Measurements from ENCODE around the gene NFIC.
"Not testable (repeated sequence)": the region's sequence is repeated elsewhere in the genome, so short reads cannot be mapped to it uniquely, and the experiment has no call there.

NFIC gene

GRCh38 chr19:3336680-3337523 lies 29.5 kb upstream of the NFIC start:
- no peak for DNase-seq (ENCODE audit: low spot score)

GRCh38 chr19:3338541-3339181 lies 27.7 kb upstream of the NFIC start:
- DNase-seq (ENCODE audit: low spot score), result no peak

DNA sequence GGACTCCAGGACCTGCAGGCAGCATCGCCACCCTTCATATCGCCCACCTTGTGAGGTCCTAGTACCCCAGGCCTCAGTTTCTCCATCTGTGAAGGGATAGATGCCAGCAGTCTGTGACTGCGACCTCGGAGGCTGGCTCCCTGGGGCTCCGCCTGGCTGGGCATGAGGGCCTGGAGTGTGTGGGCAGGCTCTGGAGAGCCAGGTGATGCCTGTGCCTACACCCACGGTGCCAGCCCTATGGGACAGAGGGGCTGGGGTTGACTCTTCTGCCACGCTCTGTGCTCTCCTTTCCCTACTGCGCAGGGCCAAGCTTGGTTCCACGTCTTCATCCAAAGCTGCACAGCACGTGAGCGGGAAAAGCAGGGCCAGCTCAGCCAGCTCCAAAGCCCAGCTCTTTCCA lies 26.0 kb upstream of the NFIC start:
- DNase-seq (ENCODE audit: low spot score), result no peak

GRCh38 chr19:3342246-3342645 lies 24.1 kb upstream of the NFIC start:
- DNase-seq (ENCODE audit: low spot score), result no peak

- DNase-seq (ENCODE audit: low spot score), result not testable (repeated sequence)
These were observed 23.4 kb upstream of the NFIC start for GRCh38 chr19:3342962-3343361.

- DNase-seq (ENCODE audit: low spot score), result peak; percentile 45
These were observed 22.5 kb upstream of the NFIC start for GRCh38 chr19:3343619-3344502.

GRCh38 chr19:3344608-3345598 lies 21.5 kb upstream of the NFIC start:
- DNase-seq (ENCODE audit: low spot score), result peak; percentile 39

DNA sequence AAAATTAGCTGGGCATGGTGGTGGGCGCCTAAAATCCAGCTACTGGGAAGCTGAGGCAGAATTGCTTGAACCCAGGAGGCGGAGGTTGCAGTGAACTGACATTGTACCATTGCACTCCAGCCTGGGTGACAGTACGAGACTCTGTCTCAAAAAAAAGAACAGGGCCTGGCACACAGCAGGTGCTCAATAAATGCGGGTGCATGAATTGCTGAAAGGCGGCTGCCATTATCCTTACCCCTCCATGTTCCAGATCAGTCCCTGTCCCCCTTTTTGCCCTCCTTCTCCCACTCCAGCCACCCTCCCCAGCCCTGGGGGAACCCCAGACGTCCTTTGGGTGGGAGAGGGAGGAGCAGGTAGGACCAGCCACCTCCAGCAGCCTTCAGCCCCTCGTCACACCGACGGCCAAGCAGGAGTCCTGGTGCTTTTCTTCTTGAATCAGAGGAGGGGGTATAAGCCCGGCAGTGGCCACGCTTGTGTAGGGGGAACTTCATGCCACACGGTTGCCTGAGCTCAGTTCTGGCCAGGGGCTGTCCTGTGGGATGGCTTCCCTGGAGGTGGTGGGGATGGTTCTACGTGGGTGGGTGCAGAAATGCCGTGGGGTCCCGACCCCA lies 20.4 kb upstream of the NFIC start:
- no peak for DNase-seq (ENCODE audit: low spot score)

GRCh38 chr19:3346677-3347353 lies 19.6 kb upstream of the NFIC start:
- no peak for DNase-seq (ENCODE audit: low spot score)

DNA sequence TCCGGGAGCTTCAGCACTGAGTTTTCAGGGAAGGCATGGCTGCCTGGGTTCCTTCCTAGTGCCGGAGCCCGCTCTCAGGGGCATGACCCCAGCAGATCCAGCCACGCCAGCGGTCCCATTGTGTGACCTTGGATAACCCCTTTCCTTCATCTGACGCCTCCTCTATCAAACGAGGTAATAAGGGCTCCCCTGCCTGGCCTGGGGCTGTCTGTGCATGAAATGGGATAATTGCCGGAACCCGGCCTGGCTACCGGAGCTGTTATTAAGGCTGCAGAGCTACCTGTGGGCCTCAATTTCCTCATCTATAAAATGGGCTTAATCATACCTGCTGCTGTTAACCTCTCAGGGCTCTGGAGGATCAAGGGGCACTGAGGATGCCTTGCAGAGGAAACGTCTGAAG lies 18.3 kb upstream of the NFIC start:
- no peak for DNase-seq (ENCODE audit: low spot score)

GRCh38 chr19:3348469-3348868 lies 17.9 kb upstream of the NFIC start:
- not testable (repeated sequence) for DNase-seq (ENCODE audit: low spot score)

- DNase-seq (ENCODE audit: low spot score), result no peak
These were observed 16.2 kb upstream of the NFIC start for GRCh38 chr19:3350014-3350663.

DNA sequence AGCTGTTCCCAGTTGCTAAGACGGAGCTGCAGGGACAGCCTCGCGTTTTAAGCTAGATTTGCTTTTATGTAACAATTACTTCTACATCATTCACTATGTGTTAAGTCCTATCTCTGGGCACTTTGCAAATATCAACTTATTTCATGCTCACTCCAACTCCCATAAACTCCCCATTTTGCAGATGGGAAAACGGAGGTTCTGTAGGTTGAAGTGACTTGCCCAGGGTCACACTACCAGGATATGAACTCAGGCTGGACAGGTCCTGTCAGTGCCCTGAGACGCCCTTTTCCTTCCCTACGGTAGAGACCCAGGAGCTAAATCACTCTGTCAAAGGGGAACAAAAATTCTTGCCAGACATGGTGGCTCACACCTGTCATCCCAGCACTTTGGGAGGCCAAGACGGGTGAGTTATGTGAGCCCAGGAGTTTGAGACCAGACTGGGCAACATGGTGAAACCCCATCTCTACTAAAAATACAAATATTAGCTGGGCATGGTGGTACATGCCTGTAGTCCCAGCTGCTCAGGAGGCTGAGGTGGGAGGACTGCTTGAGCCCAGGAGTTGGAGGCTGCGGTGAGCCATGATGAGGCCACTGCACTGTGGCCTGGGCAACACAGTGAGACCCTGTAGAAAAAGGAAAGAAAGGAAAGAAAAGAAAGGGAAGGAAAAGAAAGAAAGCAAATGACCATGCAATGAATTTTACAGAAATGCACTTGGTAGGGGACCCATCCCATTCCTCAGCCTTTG lies 14.5 kb upstream of the NFIC start:
- DNase-seq (ENCODE audit: low spot score), result no peak

GRCh38 chr19:3353493-3353892 lies 12.9 kb upstream of the NFIC start:
- no peak for DNase-seq (ENCODE audit: low spot score)

DNA sequence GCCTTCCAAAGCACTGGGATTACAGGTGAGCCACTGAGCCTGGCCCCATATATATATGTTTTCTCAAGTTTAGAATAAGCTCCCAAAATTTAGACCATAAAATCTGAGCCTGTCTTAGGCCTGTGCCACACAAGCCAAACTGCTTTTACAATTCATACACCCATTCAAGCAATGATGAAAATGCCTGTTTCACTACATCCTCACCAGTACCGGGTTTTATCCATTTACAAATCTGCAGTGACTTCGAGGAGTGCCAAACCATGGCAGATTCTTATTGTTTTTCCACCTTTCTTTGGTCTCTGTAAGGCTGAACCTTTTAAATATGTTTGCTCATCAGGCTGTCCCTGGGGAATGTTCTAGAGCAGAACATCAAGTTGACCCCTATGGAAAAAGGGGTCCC lies 9.6 kb upstream of the NFIC start:
- DNase-seq (ENCODE audit: low spot score), result no peak

DNA sequence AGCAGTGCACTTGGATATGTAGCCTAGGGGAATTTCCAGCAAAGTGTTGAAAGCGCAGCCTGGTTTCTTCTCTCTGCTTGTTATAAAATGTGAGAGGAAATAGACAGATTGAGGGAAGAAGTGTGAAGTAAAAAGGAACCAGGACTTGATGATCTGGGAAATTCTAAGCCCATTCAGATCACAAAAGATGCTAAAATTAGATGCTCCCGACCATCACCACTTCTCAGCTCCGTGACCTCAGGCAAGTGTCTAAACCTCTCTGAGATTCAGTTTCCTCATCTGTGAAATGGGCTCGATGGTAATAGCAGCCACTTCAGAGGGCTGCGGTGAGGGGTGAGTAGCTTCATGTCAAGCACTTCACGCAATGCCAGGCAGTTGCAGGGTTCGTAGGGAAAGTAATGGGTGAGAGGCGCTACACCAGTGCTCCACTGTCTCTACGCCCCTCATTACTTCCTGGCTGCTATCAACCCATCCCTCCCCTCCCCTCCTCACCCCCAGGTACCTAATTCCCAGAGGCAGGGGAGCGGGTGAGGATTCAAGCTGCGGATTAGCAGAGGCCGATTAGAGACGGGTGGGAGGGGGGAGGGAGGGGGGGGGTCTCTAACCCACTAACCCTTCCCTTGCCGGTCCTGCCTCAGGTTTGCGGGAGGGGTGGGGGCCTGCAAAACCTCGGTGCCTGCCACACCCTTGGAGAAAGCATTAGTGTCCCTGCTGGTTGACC lies 9.0 kb upstream of the NFIC start:
- no peak for DNase-seq (ENCODE audit: low spot score)

GRCh38 chr19:3357992-3358688 lies 8.2 kb upstream of the NFIC start:
- DNase-seq (ENCODE audit: low spot score), result no peak

DNA sequence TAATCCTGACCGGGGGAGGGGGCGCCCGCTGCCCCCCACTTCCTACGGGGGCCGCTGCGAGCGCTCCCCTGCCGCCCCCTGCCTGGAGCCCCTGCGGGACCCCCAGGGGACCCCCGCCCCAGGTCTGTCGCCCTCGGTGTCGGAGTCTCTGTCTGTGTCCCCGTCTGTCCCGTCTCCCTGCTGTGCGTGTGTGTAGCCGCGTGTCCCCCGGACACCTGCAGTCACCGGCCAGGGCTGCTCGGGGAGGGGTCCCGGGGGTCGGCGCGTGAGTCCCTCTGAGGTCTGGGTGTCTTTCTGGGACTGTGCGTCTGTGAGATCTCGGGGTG lies 7.7 kb upstream of the NFIC start:
- no peak for DNase-seq (ENCODE audit: low spot score)

Measured in ecto neural progenitor cell (in vitro differentiated cells).